Neural cell (in vitro differentiated cells): Measurements from ENCODE around the gene GEMIN2. TPM values are rescaled to one million over a fixed set of nuclear protein-coding genes. Genes with fewer than 3 reads are reported as not detected.

Source experiments
- polyA plus RNA-seq: library from polyadenylated mRNA; depleted of rRNA; stranded (reverse); fragments of >200 nt; gene quantifications from 2 replicates; pipeline ENCODE4 v1.2.3, GENCODE V29; 2014
- small RNA-seq, 3 experiments: library from RNA; depleted of rRNA; stranded (forward); fragments of <200 nt; gene quantifications; one replicate each; pipeline ENCODE3, GENCODE V24; 2012

The GEMIN2 gene
- polyA plus RNA-seq, 1 donor from 2014 or later: 88.2 TPM

Small RNA genes lying within 50 kb of the gene (small RNA-seq; reads per million reads assigned to genes)
- gene AL109628.1: 0 reads per million in 3 experiments

Other genes starting within 250 kb of the GEMIN2 start
- 107 and 129 TPM in 2 replicates for gene SEC23A, start 11.1 kb upstream of the GEMIN2 start, polyA plus RNA-seq
- 99.2 and 112 TPM in 2 replicates for gene TRAPPC6B, start 56.0 kb downstream of the GEMIN2 start, polyA plus RNA-seq
- gene PNN, start 60.9 kb downstream of the GEMIN2 start, polyA plus RNA-seq: 85.8 and 89.4 TPM in 2 replicates
- gene MIA2, start 119.6 kb downstream of the GEMIN2 start, polyA plus RNA-seq: 12.3 and 17.7 TPM in 2 replicates